ENCODE measurements around the gene IL23R.

DNA sequence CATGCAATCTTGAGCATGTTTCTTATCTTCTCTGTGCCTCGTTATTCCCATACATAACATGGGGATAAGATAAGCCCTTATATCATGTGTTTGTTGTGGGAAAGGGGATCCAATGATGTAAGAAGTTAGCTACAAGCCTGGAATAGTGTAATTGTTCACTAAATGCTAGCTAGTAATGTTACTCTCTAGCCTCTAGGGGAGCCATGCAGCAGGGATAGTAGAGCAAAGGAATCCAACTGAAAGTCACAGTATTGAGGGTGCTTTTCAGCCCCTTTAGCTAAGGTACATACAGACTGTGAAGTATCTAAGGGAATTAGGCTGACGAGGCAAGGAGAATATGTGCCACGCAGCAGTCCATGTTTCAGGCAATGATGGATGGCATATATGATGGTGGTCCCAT lies 46.9 kb downstream of the IL23R start:
- TF ChIP-seq TAF1 (IDR thresholded peaks at IDR 0.05; ENCODE audit: borderline replicate concordance, low read depth, low read length) (no peak), POLR2AphosphoS5 (IDR thresholded peaks at IDR 0.05; ENCODE audit: low read depth, low read length) (no peak)
